T-helper 2 cell (primary cell): ENCODE results near the gene TELO2.
A peak's percentile ranks its signal among the peaks of the same experiment; 100 is the strongest.

ENCODE experiments used
- DNase-seq, 5 experiments: peaks; one replicate each; pipeline versions ENCODE4 v3.0.0 to v3.0.0-alpha.2; 2012 to 2022

The TELO2 gene

DNA sequence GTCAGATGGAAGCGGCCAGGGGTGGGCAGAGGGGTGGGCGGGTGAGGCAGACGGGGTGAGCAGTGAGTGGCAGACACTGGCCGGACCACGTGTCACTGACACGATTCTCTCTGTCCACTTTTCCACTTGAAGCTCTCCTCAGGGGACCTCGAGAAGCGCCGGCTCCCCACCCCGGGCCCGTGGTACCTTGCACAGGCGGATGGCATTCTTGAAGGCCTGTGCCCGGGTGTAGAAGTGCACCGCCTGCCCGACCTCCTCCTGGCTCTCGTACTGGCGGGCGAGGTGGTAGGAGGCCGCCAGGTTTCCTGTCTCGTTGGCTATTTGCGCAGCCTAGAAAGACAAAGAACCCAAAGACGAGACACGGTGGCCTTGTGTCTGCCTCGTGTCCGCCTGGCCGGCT lies 31.2 kb downstream of the TELO2 start:
- no peak for DNase-seq

- DNase-seq: peak in 1 of 5 experiments; percentile 25
These were observed 32.9 kb downstream of the TELO2 start for GRCh38 chr16:1525871-1526607.

- DNase-seq: peak in 2 of 5 experiments; percentile 45
These were observed 33.7 kb downstream of the TELO2 start for GRCh38 chr16:1526608-1527555.

DNA sequence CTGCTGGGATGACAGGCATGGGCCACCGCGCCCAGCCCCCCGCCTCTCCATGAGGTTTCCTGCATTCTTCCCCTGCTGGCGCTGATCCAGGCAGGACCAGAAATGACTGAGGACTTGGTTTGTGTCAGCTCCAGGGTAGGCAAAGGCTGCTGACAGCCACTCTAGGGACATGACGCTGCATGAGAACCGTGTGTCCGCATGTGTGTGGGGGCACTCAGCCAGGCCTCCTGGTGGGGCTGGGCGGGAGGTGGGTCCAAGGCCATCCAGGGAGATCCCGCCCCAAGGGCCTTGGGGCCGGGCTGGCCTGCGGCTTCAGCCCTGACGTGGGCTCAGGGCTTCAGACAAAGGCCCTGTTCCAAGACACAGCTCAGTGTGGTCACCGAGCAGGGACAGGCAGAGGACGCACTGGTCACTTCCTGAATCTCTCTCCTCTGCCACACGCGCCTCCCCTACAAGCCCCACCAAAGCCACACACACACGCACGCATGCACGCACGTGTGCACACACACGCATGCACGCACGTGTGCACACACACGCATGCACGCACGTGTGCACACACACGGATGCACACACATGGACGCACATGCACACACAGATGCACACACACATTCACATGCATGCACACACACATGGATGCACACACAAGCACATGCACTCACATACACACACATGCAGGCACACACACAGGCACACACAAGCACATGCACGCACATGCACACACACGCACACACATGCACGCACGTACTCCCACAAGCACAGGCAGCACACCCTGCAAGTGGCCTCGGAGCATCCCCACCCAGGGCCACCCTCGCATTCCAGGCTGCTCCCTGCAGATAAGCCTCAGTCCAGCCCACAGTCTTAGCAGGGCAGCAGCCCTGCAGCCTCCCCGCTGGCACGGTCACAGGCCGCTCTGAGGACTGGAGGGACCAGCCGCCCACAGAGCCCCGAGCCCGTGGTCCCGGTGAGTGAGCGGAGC lies 35.0 kb downstream of the TELO2 start:
- DNase-seq: no peak

- no peak for DNase-seq
These were observed 35.9 kb downstream of the TELO2 start for GRCh38 chr16:1528921-1529537.

- no peak for DNase-seq
These were observed 37.3 kb downstream of the TELO2 start for GRCh38 chr16:1530349-1530882.

DNA sequence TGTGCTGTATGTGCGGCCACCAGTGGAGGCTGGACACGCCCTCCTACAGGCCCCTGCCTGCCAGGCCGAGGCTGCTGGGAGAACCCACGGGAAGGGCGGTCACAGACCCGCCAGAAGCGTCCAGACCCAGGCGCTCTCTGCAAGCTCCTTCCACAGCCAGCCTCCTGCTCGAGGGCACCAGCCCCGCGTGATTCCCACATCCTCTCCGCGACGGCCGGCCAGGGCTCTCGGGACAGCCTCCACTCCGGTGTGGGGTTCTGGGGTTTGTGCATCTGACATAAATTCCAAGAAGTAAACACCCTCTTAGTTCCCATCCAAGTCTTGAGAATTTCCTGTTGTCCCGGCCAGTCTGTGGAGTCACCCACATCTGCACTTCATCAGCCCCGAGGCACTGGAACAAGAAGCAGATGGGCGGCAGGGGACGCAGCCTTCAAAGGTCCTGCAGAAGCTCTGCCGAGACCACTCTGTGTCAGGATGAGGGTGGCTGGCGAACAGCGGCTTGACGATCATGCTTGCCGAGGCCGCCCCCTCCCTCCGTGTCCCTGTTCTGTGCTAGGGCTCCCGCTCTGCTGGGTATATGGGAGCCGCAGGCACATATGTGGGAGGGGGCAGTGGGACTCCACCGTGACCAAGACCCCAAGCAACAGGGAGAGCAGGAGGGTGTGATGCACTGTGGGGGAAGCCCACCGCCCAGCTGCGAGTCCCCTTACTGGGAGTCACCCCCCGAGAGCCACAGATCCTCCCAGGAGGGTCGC lies 37.9 kb downstream of the TELO2 start:
- DNase-seq: no peak

DNA sequence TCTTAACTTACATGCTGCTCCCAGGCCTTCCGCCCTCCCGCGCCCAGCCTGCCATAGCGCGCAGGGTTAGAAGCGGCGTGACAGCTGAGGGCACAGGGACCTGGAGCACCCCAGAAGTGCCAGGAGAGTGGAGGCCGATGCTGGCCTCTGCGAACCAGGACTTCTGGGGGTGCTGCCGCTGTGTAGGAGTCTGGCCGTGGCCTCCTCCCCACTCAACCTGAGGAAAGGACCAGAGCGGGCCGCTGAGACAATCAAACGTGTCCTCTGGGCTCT lies 38.4 kb downstream of the TELO2 start:
- no peak for DNase-seq

DNA sequence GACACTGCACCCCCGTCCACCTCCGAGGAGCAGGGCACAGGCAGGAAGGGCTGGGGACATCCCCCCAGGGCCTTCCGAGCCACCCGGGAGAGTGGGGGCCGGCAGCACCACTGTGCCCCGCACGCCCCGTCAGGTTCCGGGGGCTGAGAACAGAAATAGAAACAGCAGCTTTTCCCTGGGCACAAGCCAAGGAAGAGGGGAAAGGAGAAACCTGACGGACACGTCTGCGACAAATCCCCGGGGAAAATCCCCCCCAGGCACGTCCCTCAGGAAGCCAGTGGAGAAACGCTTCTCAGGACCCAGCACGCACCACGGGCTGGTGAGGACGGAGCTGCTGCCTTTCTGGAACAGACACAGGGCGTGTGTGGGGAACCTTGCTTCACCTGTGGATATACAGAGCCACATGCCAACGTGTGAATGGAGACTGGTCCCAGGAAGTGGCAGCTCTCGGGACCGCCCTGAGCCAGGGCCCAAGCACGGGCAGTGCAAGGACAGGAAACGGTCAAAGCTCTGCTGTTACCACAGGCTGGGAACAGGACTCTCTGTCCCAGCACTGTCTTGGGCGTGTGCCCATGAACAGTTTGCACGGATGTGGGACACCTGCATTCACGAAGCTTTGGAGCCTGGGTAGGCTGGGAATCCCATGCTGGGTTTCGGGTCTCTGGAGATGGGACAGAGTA lies 39.1 kb downstream of the TELO2 start:
- no peak for DNase-seq

GRCh38 chr16:1532771-1533170 lies 39.6 kb downstream of the TELO2 start:
- no peak for DNase-seq

DNA sequence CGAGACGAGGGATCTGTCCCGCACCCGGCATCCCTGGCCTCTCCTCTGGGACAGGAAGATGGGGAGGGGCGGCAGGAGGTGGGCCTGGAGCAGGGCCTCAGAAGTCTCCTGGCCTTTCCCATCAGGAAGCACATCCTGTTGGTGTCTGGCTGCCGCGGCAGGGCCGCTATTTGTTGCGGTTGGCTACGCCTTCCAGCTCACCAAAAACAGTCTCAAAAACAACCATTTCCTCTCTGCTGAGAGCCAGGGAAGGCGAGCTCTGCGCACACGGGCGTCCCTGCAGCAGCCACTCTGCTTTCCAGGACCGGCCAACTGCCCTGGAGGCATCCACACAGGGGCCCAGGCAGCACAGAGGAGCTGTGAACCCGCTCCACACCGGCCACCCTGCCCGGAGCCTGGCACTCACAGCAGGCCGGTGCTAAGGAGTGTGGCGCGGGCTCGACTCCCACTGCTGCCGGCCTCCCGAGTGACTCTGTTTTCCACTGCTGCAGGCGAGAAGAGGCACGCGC lies 40.3 kb downstream of the TELO2 start, which contains the start of gene TMEM204:
Gene TMEM204, plus strand, starts transcription at position 224 of the 509 bp plus-strand sequence. CDS start 610 bp downstream, outside the sequence.
- peak in 2 of 5 experiments; percentile 38 to 74 for DNase-seq

- DNase-seq: peak in 1 of 5 experiments; percentile 30
These were observed 41.2 kb downstream of the TELO2 start for GRCh38 chr16:1534021-1535020.

DNA sequence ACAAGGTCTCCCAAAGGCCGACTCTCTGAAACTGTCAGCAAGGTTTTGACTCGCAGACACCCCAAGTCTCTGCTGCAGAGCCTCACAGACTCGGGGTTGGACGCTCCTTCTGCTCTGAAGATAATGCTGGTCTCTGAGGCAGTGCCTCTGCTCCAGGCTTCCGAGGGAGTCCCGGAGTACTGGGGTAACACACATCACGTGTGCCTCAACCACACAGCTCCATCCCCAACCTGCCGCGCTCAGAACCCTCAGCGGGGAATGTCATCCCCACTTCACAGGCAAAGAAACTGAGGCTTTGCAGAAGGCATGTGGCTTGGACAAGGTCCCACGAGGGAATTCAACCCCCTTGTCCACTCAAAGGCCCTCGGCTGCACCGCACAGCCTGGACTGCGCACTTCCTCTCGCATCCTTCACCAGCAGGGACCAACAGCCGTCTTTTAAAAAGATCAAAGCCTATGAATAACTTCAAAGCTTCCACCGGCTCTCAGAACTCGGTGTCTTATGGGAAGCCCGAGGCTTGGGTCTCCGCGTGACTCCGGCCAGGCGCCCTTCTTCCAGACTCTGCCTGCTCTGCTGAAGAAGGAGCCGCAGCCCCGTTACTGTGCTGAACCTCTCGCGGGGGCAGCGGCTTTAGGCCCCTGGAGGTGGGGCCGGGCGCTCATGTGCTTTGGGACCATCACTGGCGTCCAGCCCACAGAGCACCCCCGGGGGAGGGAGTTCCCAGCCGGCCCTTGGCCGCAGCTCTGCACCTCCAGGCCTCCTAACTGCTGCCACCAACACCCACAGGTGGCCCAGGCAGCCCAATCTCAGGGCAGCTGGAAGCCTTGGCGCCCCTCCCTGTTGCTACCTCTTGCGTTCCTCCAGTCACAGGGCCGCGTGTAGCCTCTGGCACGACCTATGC lies 42.5 kb downstream of the TELO2 start:
- DNase-seq: peak in 2 of 5 experiments; percentile 26 to 51

DNA sequence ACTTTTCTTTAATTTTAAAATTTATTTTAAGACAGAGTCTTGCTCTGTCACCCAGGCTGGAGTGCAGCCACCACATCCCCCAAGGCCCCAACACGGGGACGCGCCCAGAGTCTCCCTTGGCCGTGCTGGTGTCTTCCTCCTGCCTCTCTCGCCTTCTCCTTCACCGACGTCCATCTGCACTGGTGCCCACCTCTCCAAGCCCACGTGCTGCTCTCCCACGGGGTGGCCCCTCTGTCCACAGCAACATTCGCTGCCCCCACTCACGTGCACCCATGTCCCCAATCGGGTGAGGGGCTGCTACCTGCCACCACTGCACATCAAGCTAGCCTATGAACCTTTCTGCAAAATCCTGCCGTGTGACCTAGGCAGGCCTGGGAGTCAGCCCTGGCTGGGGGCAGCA lies 43.4 kb downstream of the TELO2 start:
- no peak for DNase-seq

GRCh38 chr16:1537138-1537577 lies 44.0 kb downstream of the TELO2 start:
- DNase-seq: no peak

- peak in 2 of 5 experiments; percentile 48 to 66 for DNase-seq
These were observed 44.7 kb downstream of the TELO2 start for GRCh38 chr16:1537763-1538289.

DNA sequence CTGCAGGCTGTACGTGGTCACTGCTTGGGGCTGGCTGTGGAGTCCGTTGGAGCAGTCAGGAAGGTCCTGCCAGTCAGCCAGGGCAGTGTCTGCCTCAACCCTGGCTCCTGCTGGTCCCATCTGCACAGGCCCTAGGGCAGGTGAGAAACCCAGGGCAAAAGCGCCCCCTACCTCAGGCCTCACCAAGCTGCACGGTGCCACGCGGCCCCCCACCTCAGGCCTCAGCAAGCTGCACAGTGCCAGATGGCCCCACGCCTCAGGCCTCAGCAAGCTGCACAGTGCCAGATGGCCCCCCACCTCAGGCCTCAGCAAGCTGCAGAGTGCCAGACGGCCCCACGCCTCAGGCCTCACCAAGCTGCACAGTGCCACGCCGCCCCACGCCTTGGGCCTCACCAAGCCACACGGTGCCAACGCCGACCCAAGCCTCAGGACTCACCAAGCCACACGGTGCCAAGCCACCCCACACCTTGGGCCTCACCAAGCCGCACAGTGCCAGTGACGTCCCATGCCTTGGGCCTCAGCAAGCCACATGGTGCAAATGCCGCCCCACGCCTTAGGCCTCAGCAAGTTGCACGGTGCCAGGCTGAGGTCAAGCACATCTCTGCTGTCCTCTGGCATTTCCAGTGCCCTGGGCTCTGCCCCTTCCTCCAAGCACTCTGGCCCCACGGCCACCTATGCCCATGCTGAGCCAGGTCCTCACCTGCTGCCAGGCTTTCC lies 45.8 kb downstream of the TELO2 start:
- DNase-seq: peak in 1 of 5 experiments; percentile 43
